ENCODE results near the gene EXOG.

Gene EXOG

DNA sequence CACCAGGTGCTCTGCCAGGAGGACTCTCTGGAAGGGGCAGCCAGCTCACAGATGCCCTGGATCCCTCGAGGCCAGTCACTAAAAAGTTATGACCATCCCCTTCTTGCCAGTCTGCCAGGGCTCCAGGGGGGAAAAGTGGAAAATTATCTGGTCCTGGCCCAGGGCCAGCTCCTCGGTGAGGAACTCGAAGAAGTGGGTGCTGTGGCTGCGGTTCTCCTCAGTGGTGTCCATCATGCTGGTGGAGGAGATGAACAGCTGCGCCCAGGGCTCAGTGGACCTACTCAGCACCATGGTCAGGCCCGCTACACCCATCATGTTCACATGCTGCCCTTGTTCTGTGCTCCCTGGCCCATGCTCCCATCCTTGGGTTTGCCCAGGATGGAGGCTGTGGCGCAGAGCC, 19.2 kb downstream of the EXOG start:
- no peak for DNase-seq

DNA sequence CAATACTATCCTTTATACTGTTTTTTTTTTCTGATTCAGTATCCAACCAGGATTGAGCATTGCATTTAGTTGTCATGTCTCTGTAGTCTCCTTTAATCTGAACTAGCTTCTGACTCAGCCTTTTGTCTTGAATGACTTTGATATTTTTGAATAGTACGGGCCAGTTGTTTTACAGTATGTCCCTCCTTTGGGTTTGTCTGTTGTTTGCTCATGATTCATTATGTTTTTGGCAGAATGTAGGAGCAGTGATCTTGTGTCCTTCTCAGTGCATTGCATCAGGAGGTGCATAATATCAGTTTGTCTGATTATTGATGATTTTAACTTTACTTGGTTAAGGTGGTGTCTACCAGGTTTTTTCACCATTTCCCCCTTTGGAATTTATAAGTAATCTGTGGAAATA, 20.5 kb downstream of the EXOG start:
- DNase-seq = no peak

DNA sequence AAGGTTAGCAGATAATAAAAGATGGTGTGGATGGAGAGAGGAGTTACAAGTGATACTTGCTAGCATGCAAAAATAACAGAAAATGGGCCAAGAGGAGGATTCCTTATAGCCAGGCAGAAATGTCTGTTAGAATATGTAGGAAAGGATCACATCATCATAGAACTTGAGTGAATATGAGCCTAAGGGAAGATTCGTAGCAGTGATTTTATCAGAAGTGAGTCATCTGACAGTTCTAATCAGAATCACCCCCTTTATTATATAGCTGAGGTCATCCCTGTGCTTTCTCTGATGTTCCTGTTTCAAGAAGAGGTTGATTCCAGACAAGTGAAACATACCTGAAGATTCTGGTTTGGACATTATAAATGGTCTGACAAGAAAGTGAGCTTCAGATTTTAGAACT, 22.9 kb downstream of the EXOG start:
- no peak for DNase-seq

DNA sequence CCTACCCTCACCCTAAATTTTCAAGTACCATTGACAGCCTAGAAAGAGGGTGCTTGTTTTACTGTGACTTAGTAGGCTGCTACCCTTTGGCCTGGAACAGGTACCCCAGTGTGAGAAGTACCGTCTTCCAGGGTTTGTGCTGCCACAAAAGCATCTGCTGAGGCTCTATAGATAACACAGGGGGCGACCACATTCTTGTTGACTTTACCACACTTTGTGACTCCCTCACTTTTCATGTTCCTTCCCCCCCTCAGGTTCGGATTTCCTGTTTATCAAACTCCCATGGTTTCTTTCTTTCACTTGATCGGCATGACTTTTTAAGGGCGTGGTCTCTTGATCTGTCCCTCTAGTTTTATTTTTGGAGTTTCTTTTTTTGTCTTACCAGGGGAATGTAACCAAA, 23.5 kb downstream of the EXOG start:
- DNase-seq = no peak

DNA sequence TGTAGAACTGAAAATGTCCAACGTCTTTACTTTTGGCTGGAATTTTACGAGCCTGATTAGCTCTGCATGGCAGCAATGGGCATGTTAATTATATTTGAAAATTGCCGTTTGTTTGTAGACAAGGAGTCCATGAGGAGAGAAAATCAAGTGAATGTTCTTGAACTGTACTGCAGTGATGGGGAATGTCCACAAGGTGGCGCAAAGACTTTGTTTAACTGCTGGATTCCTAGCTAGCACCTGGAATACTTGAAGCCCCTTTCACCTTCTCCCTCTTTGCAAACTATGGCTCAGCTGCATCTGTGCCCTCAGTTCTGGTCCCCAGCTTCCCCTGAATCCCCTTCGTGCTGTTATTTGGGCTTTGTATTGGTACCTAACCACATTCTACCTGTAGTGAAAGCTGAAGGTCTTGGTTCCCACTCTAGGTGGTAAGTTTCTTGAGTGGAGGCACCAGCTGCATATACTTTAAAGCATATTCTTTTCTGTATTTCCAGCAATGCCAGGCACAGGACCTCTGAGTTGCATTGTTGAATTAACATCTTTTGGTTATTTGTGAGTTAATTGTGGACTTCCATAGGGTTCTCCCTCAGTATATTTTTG, 25.3 kb downstream of the EXOG start:
- no peak for DNase-seq

DNA sequence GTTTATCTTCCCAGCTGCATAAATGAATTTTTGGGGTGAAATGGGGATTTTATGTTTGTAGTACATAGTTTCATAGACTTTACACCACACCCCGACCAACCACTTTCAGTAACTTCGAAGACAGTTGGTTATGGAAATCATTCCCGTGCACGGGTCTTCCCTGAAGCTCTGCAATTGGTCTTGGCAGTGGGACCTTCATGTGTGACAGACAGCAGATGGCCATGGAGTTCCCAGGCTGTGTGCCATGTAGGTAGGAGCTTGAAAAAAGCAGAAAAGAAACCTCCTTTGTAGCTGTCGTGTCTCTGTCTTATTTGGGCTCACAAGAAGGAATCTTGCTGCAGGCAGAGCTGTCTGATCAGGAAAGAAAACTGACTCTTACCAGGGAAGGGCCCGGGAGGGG, 25.9 kb downstream of the EXOG start:
- DNase-seq = no peak

GRCh38 chr3:38524141-38524739, 28.1 kb downstream of the EXOG start:
- DNase-seq = no peak

DNA sequence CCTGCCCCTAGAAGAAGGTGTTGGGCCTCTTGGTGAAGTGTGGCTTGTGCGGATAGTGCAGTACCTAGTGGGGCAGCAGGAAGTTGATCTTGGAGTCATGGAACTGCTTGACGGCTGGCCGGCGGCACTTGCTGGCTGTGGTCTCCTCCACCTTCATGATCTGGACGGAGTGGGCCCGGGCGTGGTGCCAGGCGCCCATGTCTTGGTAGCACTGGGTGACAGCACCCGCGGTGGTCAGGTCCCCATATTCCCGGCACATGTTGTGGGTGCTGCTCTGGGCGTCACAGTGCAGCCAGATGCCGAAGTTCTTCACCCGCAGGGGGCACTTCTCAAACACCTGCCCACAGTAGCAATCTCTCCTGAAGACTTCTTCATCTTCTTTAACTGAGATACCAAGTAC, 30.7 kb downstream of the EXOG start:
- DNase-seq = no peak

GRCh38 chr3:38528457-38528856, 32.3 kb downstream of the EXOG start:
- DNase-seq = no peak

- DNase-seq = no peak
Measured at GRCh38 chr3:38532529-38532928, 36.4 kb downstream of the EXOG start.

DNA sequence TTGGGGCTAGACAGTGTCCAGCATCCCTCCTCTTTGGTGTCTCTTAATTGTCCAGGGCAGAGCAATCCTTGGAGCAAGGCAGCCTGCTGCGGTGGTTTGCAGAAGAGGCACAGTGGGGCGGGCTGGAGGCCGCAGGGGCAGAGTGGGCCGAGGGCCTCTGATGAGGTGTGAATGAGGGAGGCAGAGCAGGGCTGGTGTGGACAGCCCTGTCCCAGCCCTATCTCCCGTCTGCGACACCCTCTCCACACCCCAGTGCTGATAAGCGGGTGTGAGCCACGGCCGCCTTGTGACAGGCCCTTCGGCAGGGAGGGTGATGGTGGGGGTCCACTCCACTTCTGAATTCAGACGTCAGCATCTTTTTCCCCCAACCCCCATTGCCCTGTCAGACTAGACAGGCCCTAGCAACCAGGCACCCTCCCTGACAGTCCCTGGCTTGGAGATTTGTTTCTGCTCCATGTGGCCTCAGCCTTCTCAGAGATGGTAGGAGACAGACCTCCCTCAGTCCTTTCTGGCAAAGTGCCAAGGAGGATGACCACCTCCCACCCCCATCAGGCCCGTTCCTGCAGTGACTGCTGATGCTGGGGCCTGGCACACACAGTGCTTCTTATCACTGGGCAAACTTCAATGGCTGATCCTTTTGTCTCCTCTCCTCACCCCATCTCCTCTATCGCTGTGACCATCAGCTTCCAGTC, 37.3 kb downstream of the EXOG start:
- no peak for DNase-seq

- no peak for DNase-seq
Measured at GRCh38 chr3:38534180-38534579, 38.0 kb downstream of the EXOG start.

DNA sequence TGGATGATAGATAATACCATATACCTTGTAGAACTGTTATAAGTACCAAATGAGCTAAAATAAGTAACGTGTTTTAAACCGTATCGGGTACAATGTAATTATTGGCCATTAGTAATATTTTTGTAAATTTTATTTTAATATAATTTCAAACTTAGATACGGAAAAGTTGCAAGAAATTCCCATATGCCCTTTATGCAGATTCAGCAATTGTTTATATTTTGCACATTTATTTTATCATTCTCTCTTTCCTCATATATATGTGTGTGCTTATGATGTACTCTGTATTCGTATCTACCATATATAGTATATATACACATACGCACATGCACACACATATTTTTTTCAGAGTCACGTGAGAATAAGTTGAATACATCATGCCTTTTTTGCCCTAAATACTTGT, 38.5 kb downstream of the EXOG start:
- DNase-seq = no peak

DNA sequence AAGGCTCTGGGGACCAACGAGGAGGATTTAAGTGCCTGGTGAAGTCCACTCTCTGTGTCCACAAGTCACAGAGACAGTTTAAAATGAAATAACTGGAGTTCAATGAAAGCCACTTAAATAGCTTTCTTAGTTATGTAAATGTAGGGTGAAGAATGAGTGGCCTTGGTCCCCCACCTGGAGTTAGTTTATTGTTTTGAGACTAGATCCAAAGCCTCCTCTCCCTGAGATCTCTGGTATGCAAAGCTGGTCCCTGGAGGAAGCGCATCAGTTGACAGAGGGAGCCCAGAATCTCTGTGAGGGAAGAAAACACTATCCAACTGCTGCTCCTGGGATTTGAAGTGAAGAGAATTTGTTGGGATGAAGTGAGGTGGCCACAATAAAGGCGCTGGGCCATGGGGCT, 40.5 kb downstream of the EXOG start:
- DNase-seq = no peak

- no peak for DNase-seq
Measured at GRCh38 chr3:38538773-38539353, 42.7 kb downstream of the EXOG start.

DNA sequence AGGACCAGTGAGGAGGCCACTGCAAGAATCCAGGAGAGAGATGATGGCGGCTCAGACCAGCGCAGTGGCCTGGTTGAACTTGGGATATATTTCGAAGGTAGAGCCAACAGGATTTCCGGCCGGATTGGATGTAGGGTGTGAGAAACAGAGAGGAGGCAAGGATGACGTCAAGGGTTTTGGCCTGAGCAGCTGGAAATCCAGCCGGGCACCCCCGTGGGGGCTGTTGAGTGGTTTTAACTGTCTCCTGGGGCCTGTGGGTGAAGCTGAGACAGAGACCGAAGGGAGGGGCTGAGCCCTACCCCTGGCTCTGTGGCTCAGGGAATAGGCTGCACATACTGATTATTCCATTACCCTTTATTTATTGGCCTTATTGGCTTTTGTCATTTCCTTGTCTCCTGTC, 45.7 kb downstream of the EXOG start:
- DNase-seq = no peak

DNA sequence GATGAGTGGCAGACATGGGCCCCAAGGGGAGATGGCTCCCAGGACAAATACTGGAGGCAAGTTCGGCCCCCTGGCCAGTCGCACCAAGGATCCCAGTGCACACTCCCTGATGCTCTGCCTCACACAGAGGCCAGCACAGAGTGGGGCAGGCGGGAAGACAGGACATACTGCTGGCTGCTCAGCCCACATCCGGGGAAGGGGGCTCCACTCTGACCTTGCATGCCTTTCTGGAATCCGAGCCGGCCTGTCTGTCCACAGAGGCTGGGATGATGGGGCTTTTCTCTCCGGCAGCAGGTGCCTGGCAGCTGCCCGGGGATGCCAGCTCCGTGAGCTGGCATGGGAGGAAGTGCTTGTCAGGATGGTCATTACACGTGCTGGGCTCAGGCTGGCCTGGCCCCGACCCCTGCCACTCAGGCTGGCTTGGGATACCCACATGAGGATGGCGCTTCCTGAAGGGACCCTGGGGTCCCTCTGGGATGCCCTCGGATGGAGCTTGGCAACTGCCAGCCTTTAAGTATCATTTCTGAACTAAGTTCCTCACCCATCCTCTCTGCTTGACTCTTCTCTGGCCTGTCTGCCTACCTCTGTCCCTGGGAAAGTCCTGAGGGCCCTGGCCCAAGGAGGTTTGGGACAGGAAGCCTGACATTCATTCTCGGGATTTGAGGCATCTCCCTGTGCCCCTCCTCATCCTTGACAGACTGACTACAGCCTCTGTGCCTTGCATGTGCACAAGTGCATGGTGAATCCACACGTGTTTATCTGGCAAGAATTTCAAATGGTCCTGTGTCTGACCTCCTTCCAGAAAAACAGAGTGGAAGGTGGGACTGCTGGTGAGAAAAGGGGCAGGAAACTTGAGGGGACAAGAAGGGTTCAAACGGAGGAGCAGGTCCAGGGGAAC, 46.5 kb downstream of the EXOG start:
- no peak for DNase-seq

DNA sequence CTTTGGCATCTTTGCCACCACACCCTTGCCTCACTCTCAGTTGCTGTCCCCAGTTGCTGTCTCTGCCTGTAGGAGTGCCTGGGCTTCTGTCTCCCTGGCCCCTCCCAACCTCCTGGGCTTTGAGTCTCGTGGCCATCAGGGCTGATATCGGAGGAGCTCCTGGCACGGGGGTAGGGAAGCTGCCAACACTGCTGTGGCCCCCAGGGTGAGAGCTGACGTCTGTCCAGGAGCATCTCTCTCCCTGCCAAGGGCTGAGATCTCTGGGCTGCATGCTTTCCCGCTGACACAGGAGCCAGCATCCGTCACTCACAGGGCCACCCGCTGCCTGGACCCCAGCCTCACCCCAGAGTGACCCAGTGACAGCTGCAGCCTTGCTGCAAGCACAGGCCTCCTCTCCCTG, 47.4 kb downstream of the EXOG start:
- no peak for DNase-seq

DNA sequence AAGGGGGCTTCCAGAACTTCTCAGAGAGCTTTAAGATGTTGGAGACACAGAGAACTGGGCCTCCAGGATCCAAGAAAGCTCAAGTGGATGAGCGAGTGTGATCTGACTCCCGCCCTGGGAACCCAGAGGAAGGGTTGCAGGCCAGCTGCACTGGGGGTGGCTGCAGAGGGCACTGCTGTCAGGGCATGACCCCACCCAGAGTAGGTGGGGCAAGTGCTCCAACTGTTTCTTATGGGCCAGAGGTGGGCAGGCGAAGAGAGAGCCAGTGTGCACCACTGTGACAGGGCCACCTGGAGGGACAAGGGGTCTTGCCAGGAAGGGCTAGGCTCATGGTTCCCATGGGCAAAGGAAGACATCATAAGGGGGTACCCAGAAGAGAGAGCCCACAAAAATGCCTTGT, 48.8 kb downstream of the EXOG start:
- no peak for DNase-seq

GRCh38 chr3:38545550-38545949, 49.4 kb downstream of the EXOG start:
- no peak for DNase-seq

DNA sequence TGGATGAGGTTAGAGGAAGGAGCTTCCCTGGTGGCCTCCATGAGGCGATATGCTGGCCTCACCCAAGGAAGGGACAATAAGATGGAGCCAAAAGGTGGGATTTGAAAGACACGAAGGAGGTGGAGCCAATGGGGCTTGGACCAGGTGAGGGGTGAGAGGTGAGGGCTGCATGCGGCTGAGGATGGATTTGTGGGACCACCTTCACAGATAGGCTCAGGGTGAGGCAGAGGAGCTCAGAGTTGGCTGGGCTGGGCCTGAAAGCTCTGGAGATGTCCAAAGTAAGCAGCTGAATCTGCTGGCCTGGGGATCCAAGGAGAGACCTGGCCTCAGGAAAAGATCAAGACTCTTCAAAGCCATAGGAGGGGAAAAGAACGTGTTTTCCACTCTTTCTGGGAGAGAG, 49.8 kb downstream of the EXOG start:
- no peak for DNase-seq

GRCh38 chr3:38548154-38548931, 52.2 kb downstream of the EXOG start:
- DNase-seq = no peak

DNA sequence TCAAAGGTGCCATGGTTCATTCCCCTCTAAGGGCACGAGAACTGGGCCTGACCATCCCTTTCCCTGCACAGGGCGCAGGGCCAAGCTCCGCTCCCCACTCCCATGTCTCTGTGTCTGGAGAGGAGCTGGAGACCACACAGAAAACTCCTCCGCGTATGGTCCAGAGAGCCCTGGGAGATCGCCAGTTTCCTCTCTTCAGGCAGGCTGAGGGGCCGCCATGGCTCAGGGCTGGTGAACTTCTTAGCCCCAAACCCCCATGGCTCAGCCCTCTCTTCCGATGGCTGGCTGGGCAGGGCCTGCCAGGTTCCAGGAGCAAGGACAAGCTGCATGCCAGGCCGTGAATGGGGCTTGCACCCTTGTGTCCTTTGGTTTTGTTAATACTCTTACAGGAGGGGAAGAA, 52.9 kb downstream of the EXOG start:
- DNase-seq = no peak
